ENCODE measurements around the gene ULK3.
"Not testable (repeated sequence)": the region's sequence is repeated elsewhere in the genome, so short reads cannot be mapped to it uniquely, and the experiment has no call there.

The ULK3 gene

DNA sequence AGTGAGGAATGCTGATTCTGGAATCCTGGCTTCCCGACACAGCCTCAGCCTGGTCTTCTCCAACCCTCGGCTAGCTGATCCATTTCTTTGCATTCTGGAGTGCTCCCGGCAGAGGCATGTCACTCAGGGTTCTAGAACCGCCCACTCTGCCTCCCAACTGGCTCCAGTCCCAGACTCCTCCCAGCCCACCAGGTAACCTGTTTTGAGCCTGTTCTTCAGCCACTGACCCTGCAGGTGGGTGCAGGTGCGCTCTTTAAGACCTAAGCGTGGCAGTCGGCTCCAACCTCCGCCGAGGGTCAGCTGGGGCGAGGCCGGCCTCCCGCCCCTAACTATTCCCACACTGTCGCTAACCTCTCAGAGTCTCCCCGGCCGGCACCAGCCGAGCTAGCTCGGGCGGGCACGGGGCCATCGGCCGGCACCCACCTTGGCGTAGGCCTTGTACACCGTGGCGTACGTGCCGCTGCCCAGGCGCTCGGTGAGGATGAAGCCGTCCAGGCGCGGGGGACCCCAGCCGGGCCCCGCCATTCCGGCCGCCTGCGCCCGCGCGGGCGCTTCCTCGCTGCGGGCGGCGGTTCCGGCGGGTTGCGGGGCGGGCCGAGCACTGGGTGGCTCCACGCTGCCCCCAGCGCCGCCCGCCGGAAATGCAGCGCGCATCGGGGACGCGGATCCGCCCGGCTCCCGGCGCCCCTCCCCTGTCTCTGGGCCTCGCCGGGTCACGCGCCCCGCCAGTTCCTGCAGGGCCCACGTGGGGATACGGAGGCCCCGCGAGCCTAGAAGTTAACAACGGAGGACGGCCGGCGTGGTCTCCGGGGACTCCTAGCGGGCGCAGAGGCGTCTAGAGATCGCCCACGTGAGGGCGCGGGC, at the start of gene ULK3:
Gene ULK3, minus strand, starts transcription at position 576 of the 864 bp plus-strand sequence. Its CDS starts 51 bp downstream, at position 525.
- DNase-seq (ENCODE audit: low read depth in 2 of 2) = peak; percentile 83 to 89

DNA sequence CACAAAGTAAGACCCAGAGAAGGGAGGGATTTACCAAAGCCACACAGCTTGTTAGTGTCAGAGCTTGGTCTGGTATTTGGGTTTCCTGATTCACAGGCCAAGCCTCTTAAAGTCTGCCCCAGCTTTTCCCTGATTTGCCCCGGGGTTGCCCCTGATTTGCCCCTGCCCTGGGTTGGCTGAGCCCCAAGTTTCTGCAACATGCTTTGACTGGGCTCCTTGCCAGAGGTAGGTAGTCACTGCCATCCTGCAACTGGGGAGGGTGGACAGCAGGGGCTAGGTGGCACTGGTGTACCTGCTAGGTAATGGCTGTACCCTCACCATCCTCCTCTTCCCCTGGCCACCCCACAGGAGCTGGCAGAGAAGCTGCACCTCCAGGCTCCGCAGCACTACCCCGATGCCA, 49.4 kb upstream of the ULK3 start:
- no peak for DNase-seq (ENCODE audit: low read depth in 2 of 2)

DNA sequence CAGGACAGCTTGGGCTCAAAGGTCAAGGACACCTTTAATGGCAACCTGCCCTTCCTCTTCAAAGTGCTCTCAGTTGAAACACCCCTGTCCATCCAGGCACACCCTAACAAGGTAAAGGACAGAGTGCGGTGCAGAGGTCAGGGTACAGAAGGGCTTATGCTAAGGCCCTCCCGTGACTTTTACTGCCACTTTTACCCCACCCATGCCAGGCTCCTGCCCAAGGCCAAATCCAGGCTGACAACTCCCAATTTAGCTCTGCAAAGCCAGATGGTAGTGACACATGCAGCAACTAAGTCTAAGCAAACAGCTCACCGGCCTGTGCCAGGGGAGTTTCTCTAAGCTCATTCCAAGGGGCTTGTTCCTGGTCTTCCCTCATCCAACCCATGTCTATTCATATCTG, 48.5 kb upstream of the ULK3 start:
- no peak for DNase-seq (ENCODE audit: low read depth in 2 of 2)

DNA sequence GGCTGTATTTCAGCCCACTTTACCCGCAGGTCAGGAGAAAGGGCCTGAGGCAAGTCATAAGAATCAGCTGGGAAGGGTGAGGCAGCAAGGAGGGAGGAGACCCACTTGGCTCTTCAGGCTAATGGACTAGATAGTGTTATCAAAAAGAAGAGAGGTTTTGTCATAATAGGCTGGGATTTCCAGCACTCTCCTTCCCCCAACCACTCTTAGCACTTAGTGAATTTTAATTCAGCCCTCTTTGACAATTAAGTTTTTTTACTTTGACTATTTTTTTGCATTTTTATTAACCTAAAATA, 47.7 kb upstream of the ULK3 start:
- DNase-seq (ENCODE audit: low read depth in 2 of 2) = no peak

DNA sequence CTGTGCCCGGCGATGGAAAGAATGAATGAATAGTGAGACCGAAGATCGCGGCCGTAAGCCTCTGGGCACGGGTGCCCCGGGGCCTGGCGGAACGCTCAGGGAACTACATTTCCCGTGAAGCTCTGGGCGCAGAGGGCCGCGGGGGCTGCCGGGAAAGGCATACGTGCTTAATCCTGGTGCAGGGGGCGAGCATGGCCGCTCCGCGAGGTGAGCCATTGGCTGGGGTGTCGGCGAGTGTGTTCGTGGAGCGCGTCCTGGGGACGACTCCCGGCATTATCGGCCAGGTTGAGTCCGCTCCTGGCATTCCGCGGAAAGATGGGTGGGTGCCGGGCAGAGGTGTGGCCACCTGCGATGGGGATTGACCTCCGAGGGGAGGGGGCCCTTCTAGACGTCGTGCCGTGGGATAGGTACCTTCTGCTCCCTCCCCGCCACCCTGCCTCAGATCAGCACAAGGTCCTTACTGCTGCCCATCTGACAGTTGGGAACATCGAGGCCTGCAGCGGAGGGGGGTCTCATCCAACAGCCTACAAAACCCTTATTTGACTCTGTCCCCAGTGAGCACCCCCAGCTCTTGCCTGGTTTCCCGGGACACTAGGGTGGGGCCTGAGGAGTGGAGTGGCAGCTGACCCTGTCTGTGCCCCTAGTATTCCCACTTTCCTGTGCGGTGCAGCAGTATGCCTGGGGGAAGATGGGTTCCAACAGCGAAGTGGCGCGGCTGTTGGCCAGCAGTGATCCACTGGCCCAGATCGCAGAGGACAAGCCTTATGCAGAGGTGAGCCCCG, 47.1 kb upstream of the ULK3 start, which contains the start of gene MPI:
Gene MPI, plus strand, starts transcription at position 160 of the 782 bp plus-strand sequence. Its CDS starts 32 bp downstream, at position 192.
- DNase-seq (ENCODE audit: low read depth in 2 of 2) = peak; percentile 47 to 75

- no peak for DNase-seq (ENCODE audit: low read depth in 2 of 2)
Observed at GRCh38 chr15:74889390-74889882, 46.5 kb upstream of the ULK3 start.

DNA sequence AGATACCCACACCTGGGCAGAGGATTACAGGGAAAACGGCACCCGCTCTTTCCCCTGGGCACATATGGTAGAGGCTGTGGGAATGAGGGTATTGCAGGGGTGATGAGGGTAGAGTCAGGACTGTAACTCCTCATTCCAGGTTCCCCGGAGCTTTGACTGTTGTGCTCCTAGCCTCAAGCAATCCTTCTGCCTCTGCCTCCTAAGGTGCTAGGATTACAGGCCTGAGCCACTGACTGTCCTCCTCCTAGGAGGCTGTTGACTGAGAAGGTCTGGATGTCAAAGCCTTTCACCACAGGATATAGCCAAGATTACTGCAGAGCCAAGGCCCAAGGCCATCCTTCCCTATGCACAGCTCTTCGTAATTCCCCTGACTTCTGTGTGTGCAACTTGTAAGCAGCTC, 45.8 kb upstream of the ULK3 start:
- DNase-seq (ENCODE audit: low read depth in 2 of 2) = no peak

DNA sequence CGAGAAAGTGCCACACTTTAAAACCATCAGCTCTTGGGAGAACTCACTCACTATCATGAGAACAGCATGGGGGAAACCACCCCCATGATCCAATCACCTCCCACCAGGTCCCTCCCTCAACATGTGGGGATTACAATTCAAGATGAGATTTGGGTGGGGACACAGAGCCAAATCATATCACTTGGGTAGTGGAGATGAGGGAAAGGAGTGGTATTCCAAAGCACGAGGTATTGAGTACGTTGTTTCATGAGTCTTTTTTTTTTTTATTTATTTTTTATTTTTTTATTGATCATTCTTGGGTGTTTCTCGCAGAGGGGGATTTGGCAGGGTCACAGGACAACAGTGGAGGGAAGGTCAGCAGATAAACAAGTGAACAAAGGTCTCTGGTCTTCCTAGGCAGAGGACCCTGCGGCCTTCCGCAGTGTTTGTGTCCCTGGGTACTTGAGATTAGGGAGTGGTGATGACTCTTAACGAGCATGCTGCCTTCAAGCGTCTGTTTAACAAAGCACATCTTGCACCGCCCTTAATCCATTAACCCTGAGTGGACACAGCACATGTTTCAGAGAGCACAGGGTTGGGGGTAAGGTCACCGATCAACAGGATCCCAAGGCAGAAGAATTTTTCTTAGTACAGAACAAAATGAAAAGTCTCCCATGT, 44.7 kb upstream of the ULK3 start:
- not testable (repeated sequence) for DNase-seq (ENCODE audit: low read depth in 2 of 2)

DNA sequence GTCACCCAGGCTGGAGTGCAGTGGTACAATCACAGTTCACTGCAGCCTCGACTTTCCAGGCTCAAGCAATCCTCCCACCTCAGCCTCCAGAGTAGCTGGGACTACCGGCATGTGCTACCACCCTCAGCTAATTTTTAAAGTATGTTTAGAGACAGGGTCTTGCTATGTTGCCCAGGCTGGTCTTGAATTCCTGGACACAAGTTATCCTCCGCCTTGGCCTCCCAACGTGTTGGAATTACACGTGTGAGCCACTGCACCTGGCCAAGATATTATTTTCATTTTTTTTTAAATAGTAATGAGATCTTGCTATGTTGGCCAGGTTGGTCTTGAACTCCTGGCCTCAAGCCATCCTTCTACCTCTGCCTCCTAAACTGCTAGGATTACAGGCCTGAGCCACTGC, 42.5 kb upstream of the ULK3 start:
- DNase-seq (ENCODE audit: low read depth in 2 of 2) = no peak

DNA sequence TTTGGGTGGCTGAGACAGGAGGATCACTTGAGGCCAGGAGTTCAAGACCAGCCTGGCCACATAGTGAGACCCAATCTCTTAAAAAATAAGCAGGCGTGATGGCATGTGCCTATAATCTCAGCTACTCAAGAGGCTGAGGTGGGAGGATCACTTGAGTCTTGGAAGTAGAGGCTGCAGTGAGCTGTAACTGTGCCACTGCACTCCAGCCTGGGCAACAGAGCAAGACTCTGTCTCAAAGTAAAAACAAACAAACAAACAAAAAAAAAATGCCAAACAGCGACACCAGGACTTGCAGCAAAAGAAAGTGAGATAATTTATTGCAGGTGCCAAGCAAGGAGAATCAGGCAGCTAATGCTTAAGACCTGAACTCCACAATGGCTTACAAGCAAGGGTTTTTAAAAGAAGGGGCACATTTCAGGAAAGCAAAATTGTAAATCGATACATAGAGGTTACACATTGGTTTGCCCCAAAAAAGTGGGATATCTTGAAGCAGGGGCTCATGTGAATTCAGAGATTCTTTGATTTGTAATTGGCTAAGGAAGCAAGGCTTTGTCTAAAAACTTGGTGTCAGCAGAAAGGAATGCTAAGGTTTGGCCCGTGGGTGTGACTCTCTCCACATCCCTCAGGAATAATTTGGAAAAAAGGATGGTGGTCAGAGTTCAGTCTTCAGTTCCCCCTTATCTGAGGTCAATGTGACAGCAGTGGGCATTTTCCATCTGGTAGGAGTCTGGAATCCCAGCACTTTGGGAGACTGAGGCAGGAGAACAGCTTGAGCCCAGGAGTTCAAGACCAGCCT, 41.7 kb upstream of the ULK3 start:
- no peak for DNase-seq (ENCODE audit: low read depth in 2 of 2)

GRCh38 chr15:74882528-74882927, 39.6 kb upstream of the ULK3 start:
- no peak for DNase-seq (ENCODE audit: low read depth in 2 of 2)

DNA sequence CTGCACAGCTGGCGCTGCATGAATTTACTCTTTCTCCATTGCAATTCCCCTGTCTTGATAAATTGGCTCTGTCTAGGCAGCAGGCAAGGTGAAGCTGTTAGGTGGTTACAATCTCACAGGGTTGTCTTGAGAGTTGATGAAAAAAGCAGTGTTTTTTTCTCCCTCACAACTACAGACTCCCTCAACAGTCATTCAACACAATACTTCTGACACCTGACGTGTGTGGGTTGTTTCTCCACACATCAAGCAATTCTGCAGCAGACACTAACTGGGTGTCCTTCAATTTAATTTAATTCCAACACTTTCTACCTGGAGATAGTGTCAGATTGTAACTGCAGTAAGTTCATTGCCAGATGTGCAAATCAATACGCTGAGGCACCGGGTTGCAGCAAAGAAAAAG, 35.3 kb upstream of the ULK3 start:
- DNase-seq (ENCODE audit: low read depth in 2 of 2) = no peak

GRCh38 chr15:74873756-74874424, 30.9 kb upstream of the ULK3 start:
- no peak for DNase-seq (ENCODE audit: low read depth in 2 of 2)

DNA sequence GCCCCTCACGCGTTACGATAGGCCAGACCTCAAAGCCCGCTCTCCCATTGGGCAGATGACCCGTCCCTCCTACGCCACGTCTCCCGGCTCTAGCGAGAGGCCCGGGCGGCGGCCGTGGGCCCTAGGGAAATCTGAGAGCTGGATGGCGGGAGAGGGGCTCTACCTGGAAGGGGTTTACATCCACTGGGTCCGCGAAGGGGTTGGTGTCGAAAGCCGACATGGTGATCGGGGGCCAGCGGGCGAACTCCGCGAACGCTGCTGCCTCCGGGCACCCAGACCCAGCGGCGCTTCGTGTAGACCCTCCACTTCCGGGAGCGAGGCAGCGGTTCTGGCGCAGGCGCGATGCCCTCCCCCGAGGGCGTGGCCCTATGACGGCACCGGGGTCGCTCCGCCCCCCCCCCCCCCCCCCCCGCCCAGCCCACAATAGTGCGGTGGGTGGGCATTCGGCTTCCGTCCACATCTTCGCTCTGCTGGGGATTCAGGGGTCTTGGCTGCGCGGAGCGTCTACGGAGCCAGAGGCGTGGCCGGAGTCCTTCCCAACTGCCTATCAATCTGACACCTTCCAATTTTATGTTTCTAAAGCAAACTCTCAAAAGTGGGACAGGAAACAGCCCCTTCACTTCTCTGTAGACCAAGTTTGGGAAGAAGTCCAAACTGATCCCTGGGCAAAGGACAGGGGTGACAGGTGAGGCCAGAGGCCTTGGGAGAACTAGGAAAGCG, 30.2 kb upstream of the ULK3 start, which contains the start of gene SCAMP2:
Gene SCAMP2, minus strand, starts transcription at position 330 of the 720 bp plus-strand sequence. Its CDS starts 110 bp downstream, at position 220.
- peak; percentile 61 to 76 for DNase-seq (ENCODE audit: low read depth in 2 of 2)

- DNase-seq (ENCODE audit: low read depth in 2 of 2) = no peak
Observed at GRCh38 chr15:74872702-74873035, 29.7 kb upstream of the ULK3 start.

DNA sequence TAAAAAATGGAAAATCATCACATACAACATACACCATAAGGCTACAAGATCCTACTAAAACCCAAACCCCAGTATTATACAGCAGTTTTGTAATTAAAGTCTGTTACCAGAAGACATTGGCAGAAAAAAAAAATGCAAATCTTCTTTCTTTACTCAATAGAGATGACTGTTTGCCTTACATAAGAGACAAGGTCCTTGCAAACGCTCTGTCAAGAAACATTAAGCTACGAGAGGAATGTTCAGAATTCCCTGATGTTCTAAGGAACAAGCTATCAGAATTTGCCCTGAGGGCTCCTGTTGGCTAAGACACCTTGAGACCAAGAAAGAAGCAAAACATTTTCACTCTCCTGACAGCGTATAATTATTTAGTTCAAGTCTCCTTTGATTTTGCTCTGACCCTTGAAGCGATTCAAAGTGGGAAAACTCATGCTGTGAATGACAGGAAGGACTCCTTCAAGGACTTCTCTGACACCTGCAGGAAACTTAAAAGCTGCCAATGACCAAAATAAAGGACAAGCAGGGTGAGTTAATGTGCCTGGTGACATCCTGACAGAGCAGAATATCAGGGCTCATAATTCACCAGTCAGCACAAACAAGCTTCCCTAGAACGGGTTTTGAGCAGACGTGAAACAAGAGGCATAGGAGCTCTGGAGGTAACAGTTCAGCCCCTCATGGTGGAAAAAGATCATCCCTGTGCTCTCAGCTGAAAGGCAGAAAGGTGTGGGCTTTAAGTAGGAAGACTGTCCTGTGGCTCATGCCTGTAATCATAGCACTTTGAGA, 27.7 kb upstream of the ULK3 start:
- no peak for DNase-seq (ENCODE audit: low read depth in 2 of 2)

DNA sequence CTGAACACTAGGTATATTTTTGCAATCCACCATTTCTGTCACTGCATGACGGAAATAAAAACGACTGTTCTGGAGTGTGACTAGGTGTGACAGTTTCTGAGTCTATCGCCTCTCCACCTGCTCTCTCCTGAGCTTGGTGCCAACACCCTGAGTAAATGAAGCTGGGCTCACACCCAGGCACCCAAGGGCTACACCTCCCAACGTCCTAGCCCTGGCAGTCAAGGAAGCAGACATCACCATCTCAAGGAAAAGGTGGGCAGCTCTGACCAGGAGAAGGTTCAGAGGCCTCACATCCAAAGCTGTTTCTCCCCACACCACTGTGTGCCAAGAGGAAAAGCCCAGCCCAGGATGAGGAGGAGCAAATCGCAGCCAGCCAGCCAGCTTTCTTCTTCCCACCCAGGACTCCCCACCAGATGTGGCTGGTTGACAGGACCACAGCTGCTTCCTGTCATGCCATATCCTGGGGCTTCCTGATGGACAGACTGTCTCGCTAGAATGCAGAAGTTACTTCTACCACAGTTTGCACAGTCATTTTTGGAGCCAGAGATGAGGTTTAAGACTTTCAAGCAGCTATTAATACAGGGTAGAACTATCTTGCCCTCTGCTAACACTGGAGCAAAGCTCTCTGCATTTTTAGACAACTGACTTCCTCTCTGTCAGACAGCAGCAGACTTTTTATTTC, 26.9 kb upstream of the ULK3 start:
- DNase-seq (ENCODE audit: low read depth in 2 of 2) = no peak

GRCh38 chr15:74869372-74869725, 26.4 kb upstream of the ULK3 start:
- no peak for DNase-seq (ENCODE audit: low read depth in 2 of 2)

DNA sequence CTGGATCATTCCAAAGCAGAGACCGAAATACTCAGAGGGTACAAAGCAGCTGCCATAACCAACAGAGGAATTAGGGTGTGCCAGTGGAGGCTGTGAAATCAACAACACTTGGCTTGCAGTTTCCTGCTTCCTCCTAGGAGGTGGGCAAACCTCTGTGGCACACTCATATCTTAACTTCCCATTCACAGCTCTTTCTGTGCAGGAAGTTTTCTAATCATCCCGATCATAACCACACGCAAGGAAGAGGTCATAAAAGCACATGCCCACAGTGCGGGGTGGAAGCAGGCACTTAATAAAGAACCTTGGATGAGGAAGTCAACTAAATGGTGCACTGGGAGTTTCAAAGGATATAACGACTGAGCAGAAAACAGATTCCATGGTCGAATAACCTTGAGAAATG, 25.1 kb upstream of the ULK3 start:
- DNase-seq (ENCODE audit: low read depth in 2 of 2) = no peak

Data from stimulated activated CD4-positive, alpha-beta T cell treated with anti-CD3 and anti-CD28 coated beads, Interleukin-1b, Interleukin-23, amount 100 ng/mL, for 1 hour (primary cell).